Transverse colon (tissue), 4 donors: ENCODE measurements around the gene GPR143. TPM values are rescaled to one million over a fixed set of nuclear protein-coding genes. Genes with fewer than 3 reads are reported as not detected.

Source experiments
- DNase-seq: peaks from one replicate; pipeline ENCODE4 v3.0.0-alpha.2; 2019
- H3K27ac ChIP-seq, 4 donors: fragments of 200-600 bp; sonication (generic); 2 replicates each; pipeline ENCODE4 v1.5.1; 2016 to 2018; ENCODE audit warnings: inconsistent platforms in 4 of 4
- H3K27me3 ChIP-seq: fragments of 200-600 bp; sonication (generic); 2 replicates; pipeline ENCODE4 v1.5.1; 2017; ENCODE audit warnings: inconsistent platforms
- H3K36me3 ChIP-seq, 4 donors: fragments of 200-600 bp; sonication (generic); 2 replicates each; pipeline ENCODE4 v1.5.1; 2017 to 2019; ENCODE audit warnings: inconsistent platforms in 4 of 4
- H3K4me1 ChIP-seq, 4 donors: fragments of 200-600 bp; sonication (generic); 2 replicates each; pipeline ENCODE4 v1.5.1; 2017 to 2020; ENCODE audit warnings: inconsistent platforms in 4 of 4
- H3K4me3 ChIP-seq, 4 donors: fragments of 200-600 bp; sonication (generic); 1 replicate in 1 of 4; 2 replicates in 3 of 4; pipeline versions ENCODE4 v1.5.1 to v1.6.1; 2017 to 2019; ENCODE audit warnings: inconsistent platforms in 4 of 4
- H3K9me3 ChIP-seq, 2 donors: fragments of 200-600 bp; sonication (generic); 2 replicates each; pipeline ENCODE4 v1.5.1; 2017 to 2019; ENCODE audit warnings: inconsistent platforms in 2 of 2
- CTCF ChIP-seq, 5 experiments: fragments of 200-600 bp in 3 of 5; fragments of 450-650 bp in 2 of 5; sonication (generic) in 3 of 5; IDR thresholded peaks; 1 replicate in 2 of 5; 2 replicates in 3 of 5; pipeline ENCODE4 v1.5.1; 2016 to 2017; ENCODE audit warnings: antibody characterized with exemption in 5 of 5, inconsistent platforms in 3 of 5, mild to moderate bottlenecking in 2 of 5, moderate library complexity in 1 of 5
- EP300 ChIP-seq: sonication (generic); formaldehyde crosslinking; IDR thresholded peaks from one replicate; pipeline ENCODE4 v1.6.1; 2017; ENCODE audit warnings: antibody characterized with exemption, low read depth
- POLR2A ChIP-seq: fragments of 450-650 bp; IDR thresholded peaks from one replicate; pipeline ENCODE4 v1.6.1; 2016; ENCODE audit warnings: antibody characterized with exemption, mild to moderate bottlenecking, moderate library complexity
- POLR2AphosphoS5 ChIP-seq, 3 donors: sonication (generic); formaldehyde crosslinking; IDR thresholded peaks; one replicate each; pipeline ENCODE4 v1.6.1; 2016; ENCODE audit warnings: antibody characterized with exemption in 3 of 3
- WGBS, 2 donors: methylation state at CpG; one replicate each; pipeline ENCODE4 v1.1.5; 2018; ENCODE audit warnings: low coverage in 1 of 2; 5-methylcytosine and 5-hydroxymethylcytosine counted together
- in situ Hi-C, 4 donors: fragments of 200-750 bp; cut with MboI; loops; one replicate each; pipeline versions ENCODE4 v1.15.0 to v1.15.1; 2017; ENCODE audit warnings: low sequenced_read_pairs in 3 of 4, low pct_ligation_motif_present in 1 of 4, low pct_unique_long_range_greater_than_20kb in 1 of 4
- intact Hi-C: fragments of 100-400 bp; cut with DNase I; formaldehyde crosslinking; loops from one replicate; pipeline ENCODE4 v1.15.1; 2023; ENCODE audit warnings: low total_unique reads
- total RNA-seq, 4 donors: library from RNA; depleted of rRNA; stranded (reverse); fragments of >200 nt; gene quantifications; one replicate each; pipeline ENCODE4 v1.1.0, GENCODE V29; 2016

Gene GPR143
- total RNA-seq, 4 donors from 2014 or later = 1.1 to 1.6 TPM; not detected in 2

- Histone ChIP-seq H3K36me3 (no peaks in the 10 kb centered on the region), H3K27ac (no peak overlapping the region), H3K9me3 (no peaks in the 10 kb centered on the region), H3K4me1 (no peaks in the 10 kb centered on the region), H3K4me3 (no peak overlapping the region), H3K27me3 (no peaks in the 10 kb centered on the region)
- DNase-seq = no peak
- intact Hi-C loops = no loop called here
- in situ Hi-C loops = loop anchor here in 2 of 4 donors (25.0 kb wide), 3 partner anchors 227 to 727 kb away; partner anchors contain the start of gene TBL1X (in 1 of the 2)
- 95% methylated on average over 24 of the region's 24 CpGs; no CpG with 5 or more reads in 1 of the 2 donors for WGBS, 2 donors
- TF ChIP-seq POLR2AphosphoS5 (IDR thresholded peaks at IDR 0.05) (no peak), CTCF (IDR thresholded peaks at IDR 0.05) (no peak), EP300 (no peak), POLR2A (no peak)
These were observed 76.8 kb downstream of the GPR143 start for GRCh38 chrX:9688833-9689232.

GRCh38 chrX:9687899-9688298 lies 77.7 kb downstream of the GPR143 start:
- no peak overlapping the region for H3K4me3 ChIP-seq
- H3K9me3 ChIP-seq = no peaks in the 10 kb centered on the region
- in situ Hi-C loops (loop anchor here in 2 of 4 donors (25.0 kb wide), 3 partner anchors 226 to 726 kb away; partner anchors contain the start of gene TBL1X (in 1 of the 2)), intact Hi-C loops (no loop called here)
- H3K36me3 ChIP-seq = no peaks in the 10 kb centered on the region
- DNase-seq = no peak
- no peak for TF ChIP-seq POLR2AphosphoS5 (IDR thresholded peaks at IDR 0.05)
- no peak for TF ChIP-seq POLR2A
- TF ChIP-seq EP300 = no peak
- TF ChIP-seq CTCF (IDR thresholded peaks at IDR 0.05) = no peak
- WGBS, 2 donors = 94% methylated on average over 27 of the region's 27 CpGs; no CpG with 5 or more reads in 1 of the 2 donors
- no peaks in the 10 kb centered on the region for H3K4me1 ChIP-seq
- no peaks in the 10 kb centered on the region for H3K27me3 ChIP-seq
- H3K27ac ChIP-seq = no peak overlapping the region

- H3K4me3 ChIP-seq = no peak overlapping the region
- no peak overlapping the region for H3K27ac ChIP-seq
- TF ChIP-seq EP300 = no peak
- TF ChIP-seq POLR2AphosphoS5 (IDR thresholded peaks at IDR 0.05) = no peak
- no peak for TF ChIP-seq CTCF (IDR thresholded peaks at IDR 0.05)
- TF ChIP-seq POLR2A = no peak
- intact Hi-C loops = no loop called here
- no peaks in the 10 kb centered on the region for H3K9me3 ChIP-seq
- no peaks in the 10 kb centered on the region for H3K36me3 ChIP-seq
- DNase-seq = no peak
- in situ Hi-C loops = loop anchor here in 2 of 4 donors (25.0 kb wide), 3 partner anchors 221 to 721 kb away; partner anchors contain the start of gene TBL1X (in 1 of the 2)
- no peaks in the 10 kb centered on the region for H3K4me1 ChIP-seq
- 91% methylated on average over 9 of the region's 9 CpGs; no CpG with 5 or more reads in 1 of the 2 donors for WGBS, 2 donors
- no peaks in the 10 kb centered on the region for H3K27me3 ChIP-seq
These were observed 82.3 kb downstream of the GPR143 start for GRCh38 chrX:9683350-9683749.

- H3K4me1 ChIP-seq = no peaks in the 10 kb centered on the region
- no peak overlapping the region for H3K27ac ChIP-seq
- no peaks in the 10 kb centered on the region for H3K36me3 ChIP-seq
- in situ Hi-C loops (loop anchor here in 2 of 4 donors (25.0 kb wide), 3 partner anchors 221 to 721 kb away; partner anchors contain the start of gene TBL1X (in 1 of the 2)), intact Hi-C loops (no loop called here)
- 77% methylated on average over 6 of the region's 6 CpGs; no CpG with 5 or more reads in 1 of the 2 donors for WGBS, 2 donors
- no peaks in the 10 kb centered on the region for H3K9me3 ChIP-seq
- H3K4me3 ChIP-seq = no peak overlapping the region
- TF ChIP-seq CTCF (IDR thresholded peaks at IDR 0.05) = no peak
- no peak for TF ChIP-seq POLR2AphosphoS5 (IDR thresholded peaks at IDR 0.05)
- TF ChIP-seq POLR2A = no peak
- TF ChIP-seq EP300 = no peak
- H3K27me3 ChIP-seq = no peaks in the 10 kb centered on the region
- no peak for DNase-seq
These were observed 82.8 kb downstream of the GPR143 start for GRCh38 chrX:9682861-9683260.
